Endothelial cell of umbilical vein (primary cell): ENCODE data around the gene RAD51B. TPM values are rescaled to one million over a fixed set of nuclear protein-coding genes. Genes with fewer than 3 reads are reported as not detected.

Experiments
- BruUV-seq: library from RNA; stranded (reverse); fragments of 400-500 nt; replicated peaks from 2 replicates; lab custom pipeline; 2021; lab: Mats Ljungman, UMichigan
- CTCF ChIA-PET: fragments of 300-600, 350-600 bp; sonication (Branson Sonifier 250); formaldehyde crosslinking; loops from one replicate; lab custom pipeline; 2021; ENCODE audit warnings: antibody characterized with exemption, inconsistent platforms; lab: Charles Lee
- POLR2A ChIA-PET: fragments of 300-600, 350-600 bp; sonication (Branson Sonifier 250); formaldehyde crosslinking; loops from one replicate; lab custom pipeline; 2021; ENCODE audit warnings: antibody characterized with exemption, inconsistent platforms; lab: Charles Lee
- DNase-seq: peaks from one replicate; pipeline ENCODE4 v3.0.0-alpha.2; 2011; ENCODE audit warnings: low read depth, low spot score
- FAIRE-seq: peaks from 2 replicates; lab custom pipeline; 2011; peaks lifted over from hg19 to GRCh38; lab: Jason Lieb, UNC
- H2AFZ ChIP-seq: 2 replicates; pipeline ENCODE4 v1.6.0; 2012; ENCODE audit warnings: low read depth, low read length, control low read depth, inconsistent platforms
- H3K27ac ChIP-seq: 2 replicates; pipeline ENCODE4 v1.5.1; 2011; ENCODE audit warnings: low read depth, mild to moderate bottlenecking, control low read depth, low read length, moderate library complexity; ENCODE audit not compliant: insufficient read depth
- H3K27me3 ChIP-seq, 2 experiments: 2 replicates each; pipeline versions ENCODE4 v1.6.0 to v1.6.1; 2011; ENCODE audit warnings: low read length in 2 of 2, mixed read lengths in 1 of 2; ENCODE audit not compliant: control insufficient read depth in 2 of 2, insufficient read depth in 2 of 2
- H3K36me3 ChIP-seq, 2 experiments: 2 replicates in 1 of 2; 3 replicates in 1 of 2; pipeline ENCODE4 v1.5.1; 2011; ENCODE audit warnings: low read length in 2 of 2, mild to moderate bottlenecking in 1 of 2, moderate library complexity in 1 of 2; ENCODE audit not compliant: control insufficient read depth in 2 of 2, insufficient read depth in 2 of 2; ENCODE audit errors: extremely low read depth in 1 of 2
- H3K4me1 ChIP-seq: 3 replicates; pipeline ENCODE4 v1.5.1; 2011; ENCODE audit warnings: mild to moderate bottlenecking, low read length; ENCODE audit not compliant: control insufficient read depth, insufficient read depth; ENCODE audit errors: extremely low read depth
- H3K4me2 ChIP-seq: 2 replicates; pipeline ENCODE4 v1.6.1; 2011; ENCODE audit warnings: low read length, control low read depth, mixed read lengths; ENCODE audit not compliant: insufficient read depth
- H3K4me3 ChIP-seq, 3 experiments: fragments of 200-600 bp in 1 of 3; sonication (generic), shearing (Covaris generic) in 1 of 3; replicated peaks in 1 of 3; 2 replicates each; pipeline ENCODE4 v1.5.1; 2011 to 2016; ENCODE audit warnings: control low read depth in 3 of 3, low read length in 3 of 3, mild to moderate bottlenecking in 2 of 3, inconsistent platforms in 1 of 3, low read depth in 1 of 3, moderate library complexity in 1 of 3; ENCODE audit not compliant: insufficient read depth in 1 of 3
- H3K79me2 ChIP-seq: 2 replicates; pipeline ENCODE4 v1.6.0; 2012; ENCODE audit warnings: low read length, inconsistent platforms; ENCODE audit not compliant: control insufficient read depth, insufficient read depth
- H3K9ac ChIP-seq: replicated peaks from 2 replicates; pipeline ENCODE3; 2011; ENCODE audit warnings: low read length, control low read depth; ENCODE audit not compliant: insufficient read depth; ENCODE audit errors: extremely low read depth
- H3K9me1 ChIP-seq: replicated peaks from 3 replicates; pipeline ENCODE4 v1.6.0; 2011; ENCODE audit warnings: mild to moderate bottlenecking, low read length; ENCODE audit not compliant: control insufficient read depth, insufficient read depth; ENCODE audit errors: extremely low read depth
- H3K9me3 ChIP-seq: replicated peaks from 2 replicates; pipeline ENCODE4 v1.5.1; 2012; ENCODE audit warnings: low read length, inconsistent platforms; ENCODE audit not compliant: control insufficient read depth, insufficient read depth
- H4K20me1 ChIP-seq: replicated peaks from 2 replicates; pipeline ENCODE3; 2011; ENCODE audit warnings: mild to moderate bottlenecking, low read length; ENCODE audit not compliant: control insufficient read depth, insufficient read depth; ENCODE audit errors: extremely low read depth
- EZH2 ChIP-seq: IDR thresholded peaks from 2 replicates; pipeline ENCODE4 v1.6.1; 2012; ENCODE audit warnings: borderline replicate concordance, low read depth, mild to moderate bottlenecking, moderate library complexity, low read length, inconsistent platforms; ENCODE audit not compliant: severe bottlenecking
- FOS ChIP-seq: IDR thresholded peaks from 2 replicates; pipeline ENCODE4 v1.6.1; 2011; ENCODE audit warnings: mild to moderate bottlenecking, low read length, moderate library complexity, borderline replicate concordance; ENCODE audit not compliant: insufficient read depth
- GATA2 ChIP-seq: IDR thresholded peaks from 2 replicates; pipeline ENCODE4 v1.7.0; 2011; ENCODE audit warnings: low read depth, mild to moderate bottlenecking, moderate library complexity, mixed read lengths, low read length; ENCODE audit not compliant: insufficient read length, insufficient read depth
- JUN ChIP-seq: IDR thresholded peaks from 2 replicates; pipeline ENCODE4 v1.6.1; 2011; ENCODE audit warnings: borderline replicate concordance, low read depth; ENCODE audit not compliant: insufficient read length, insufficient read depth
- MYC ChIP-seq: IDR thresholded peaks from one replicate; pipeline ENCODE4 v1.6.1; 2011; ENCODE audit warnings: mild to moderate bottlenecking, low read depth, low read length
- POLR2A ChIP-seq: IDR thresholded peaks from 2 replicates; pipeline ENCODE4 v1.6.1; 2012; ENCODE audit warnings: low read depth, mild to moderate bottlenecking, control low read depth, low read length
- POLR2AphosphoS5 ChIP-seq: IDR thresholded peaks from 2 replicates; pipeline ENCODE4 v1.6.1; 2012; ENCODE audit warnings: low read depth, mild to moderate bottlenecking, control low read depth, low read length, moderate library complexity; ENCODE audit not compliant: insufficient read depth
- dilution Hi-C: fragments of 300-500 bp; cut with MboI; formaldehyde crosslinking; loops from one replicate; pipeline ENCODE4 v1.15.0; 2019; ENCODE audit warnings: low sequenced_read_pairs; ENCODE audit not compliant: extremely low pct_ligation_motif_present
- intact Hi-C: fragments of 100-400 bp; cut with micrococcal nuclease; formaldehyde crosslinking; loops from one replicate; pipeline ENCODE4 v1.10.0; 2022
- polyA plus RNA-seq, 4 experiments: library from polyadenylated mRNA; depleted of rRNA in 3 of 4; stranded (reverse) in 3 of 4; unstranded in 1 of 4; fragments of >200 nt; gene quantifications; 2 replicates each; pipeline versions ENCODE4 v1.2.1 to v1.2.3, GENCODE V29; 2011 to 2012; ENCODE audit warnings: missing spikeins in 1 of 4
- total RNA-seq: library from RNA; stranded (reverse); gene quantifications from 2 replicates; pipeline ENCODE4 v1.2.3, GENCODE V29; 2021
- TF ChIP-seq, protein P1 (sequence below), 2 donors: IDR thresholded peaks; 1 replicate in 1 of 2; 2 replicates in 1 of 2; pipeline ENCODE4 v1.5.1; 2011; ENCODE audit warnings: low read length in 2 of 2, mild to moderate bottlenecking in 2 of 2, moderate library complexity in 2 of 2, control low read depth in 1 of 2, inconsistent platforms in 1 of 2, low read depth in 1 of 2; ENCODE audit not compliant: insufficient read depth in 1 of 2; ENCODE audit errors: extremely low read depth in 1 of 2
- TF ChIP-seq, protein P2 (sequence below): IDR thresholded peaks from 2 replicates; pipeline ENCODE4 v1.6.1; 2011; ENCODE audit not compliant: insufficient read depth, insufficient read length

The RAD51B gene
- total and polyA plus RNA-seq, 2 donors (not counting 3 experiments of a cell fraction or from before 2014, with no cell fraction given) = 3.9 to 19.0 TPM

DNA sequence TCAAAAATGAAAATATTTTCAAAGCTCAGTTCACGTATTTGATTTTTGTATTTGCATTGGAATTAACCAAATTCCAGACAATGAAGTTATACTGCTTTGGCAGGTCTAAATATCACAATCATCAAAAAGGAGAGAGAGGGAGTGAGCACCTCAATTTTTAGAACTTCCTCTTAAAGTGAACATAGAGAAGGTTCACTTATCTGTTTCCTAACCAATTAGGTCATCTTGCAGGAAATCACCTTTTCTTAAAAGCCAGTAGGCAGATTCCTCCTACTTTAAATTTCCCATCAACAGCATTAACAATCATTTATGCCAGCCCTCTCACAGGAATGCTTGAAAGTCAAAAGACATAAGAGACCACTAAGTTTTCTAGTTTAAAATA lies 584.6 kb downstream of the RAD51B start:
- H3K9me3 ChIP-seq = no peaks in the 10 kb centered on the region
- FAIRE-seq = no peak
- H3K4me1 ChIP-seq = peaks cover 8% of the 10 kb centered on the region
- no peak for DNase-seq
- no peak overlapping the region for H3K4me2 ChIP-seq
- no peak overlapping the region for H3K9ac ChIP-seq
- intact Hi-C loops (no loop called here), dilution Hi-C loops (no loop called here)
- H4K20me1 ChIP-seq = no peaks in the 10 kb centered on the region
- H3K27ac ChIP-seq = no peak overlapping the region
- H3K36me3 ChIP-seq = no peaks in the 10 kb centered on the region
- POLR2A ChIA-PET = no interaction called here
- CTCF ChIA-PET = interaction anchor here (1.2 to 2.0 kb wide), 2 partner anchors 10 to 37 kb away, joined by 3 to 7 read pairs; no protein-coding TSS in a partner anchor
- H2AFZ ChIP-seq = no peak overlapping the region
- no peak overlapping the region for H3K4me3 ChIP-seq
- no peaks in the 10 kb centered on the region for H3K9me1 ChIP-seq
- TF ChIP-seq, protein P1, sequence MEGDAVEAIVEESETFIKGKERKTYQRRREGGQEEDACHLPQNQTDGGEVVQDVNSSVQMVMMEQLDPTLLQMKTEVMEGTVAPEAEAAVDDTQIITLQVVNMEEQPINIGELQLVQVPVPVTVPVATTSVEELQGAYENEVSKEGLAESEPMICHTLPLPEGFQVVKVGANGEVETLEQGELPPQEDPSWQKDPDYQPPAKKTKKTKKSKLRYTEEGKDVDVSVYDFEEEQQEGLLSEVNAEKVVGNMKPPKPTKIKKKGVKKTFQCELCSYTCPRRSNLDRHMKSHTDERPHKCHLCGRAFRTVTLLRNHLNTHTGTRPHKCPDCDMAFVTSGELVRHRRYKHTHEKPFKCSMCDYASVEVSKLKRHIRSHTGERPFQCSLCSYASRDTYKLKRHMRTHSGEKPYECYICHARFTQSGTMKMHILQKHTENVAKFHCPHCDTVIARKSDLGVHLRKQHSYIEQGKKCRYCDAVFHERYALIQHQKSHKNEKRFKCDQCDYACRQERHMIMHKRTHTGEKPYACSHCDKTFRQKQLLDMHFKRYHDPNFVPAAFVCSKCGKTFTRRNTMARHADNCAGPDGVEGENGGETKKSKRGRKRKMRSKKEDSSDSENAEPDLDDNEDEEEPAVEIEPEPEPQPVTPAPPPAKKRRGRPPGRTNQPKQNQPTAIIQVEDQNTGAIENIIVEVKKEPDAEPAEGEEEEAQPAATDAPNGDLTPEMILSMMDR (IDR thresholded peaks at IDR 0.05; ENCODE audit: extremely low read depth in 1 of 2, insufficient read depth in 1 of 2, low read depth in 1 of 2, low read length in 2 of 2) = no peak
- TF ChIP-seq JUN = no peak
- TF ChIP-seq, protein P2, sequence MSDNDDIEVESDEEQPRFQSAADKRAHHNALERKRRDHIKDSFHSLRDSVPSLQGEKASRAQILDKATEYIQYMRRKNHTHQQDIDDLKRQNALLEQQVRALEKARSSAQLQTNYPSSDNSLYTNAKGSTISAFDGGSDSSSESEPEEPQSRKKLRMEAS = no peak
- TF ChIP-seq FOS = no peak
- TF ChIP-seq MYC = no peak
- TF ChIP-seq GATA2 = no peak
- no peak for TF ChIP-seq EZH2
- no peak for TF ChIP-seq POLR2A
- TF ChIP-seq POLR2AphosphoS5 = no peak
- BruUV-seq = no TSS peak
- no peaks in the 10 kb centered on the region for H3K79me2 ChIP-seq
- no peaks in the 10 kb centered on the region for H3K27me3 ChIP-seq
